GM18508 (cell line): ENCODE results near the gene FLOT2.
"Not testable (repeated sequence)": the region's sequence is repeated elsewhere in the genome, so short reads cannot be mapped to it uniquely, and the experiment has no call there.

Experiments
- ATAC-seq: cut with Tn5 transposase; IDR thresholded peaks from one replicate; pipeline ENCODE4 v1.9.1; 2021; ENCODE audit warnings: moderate number of reproducible peaks; ENCODE audit not compliant: insufficient read depth, unreplicated experiment

FLOT2 gene

GRCh38 chr17:28917029-28917428 lies 19.5 kb upstream of the FLOT2 start:
- no peak for ATAC-seq

GRCh38 chr17:28916302-28916934 lies 18.9 kb upstream of the FLOT2 start:
- ATAC-seq = no peak

- ATAC-seq = no peak
Observed at GRCh38 chr17:28912938-28913333, 15.4 kb upstream of the FLOT2 start.

GRCh38 chr17:28912281-28912937 lies 14.9 kb upstream of the FLOT2 start:
- ATAC-seq = no peak

- ATAC-seq = no peak
Observed at GRCh38 chr17:28911411-28912045, 14.0 kb upstream of the FLOT2 start.

- ATAC-seq = no peak
Observed at GRCh38 chr17:28910534-28910933, 13.0 kb upstream of the FLOT2 start.

- no peak for ATAC-seq
Observed at GRCh38 chr17:28908640-28909167, 11.2 kb upstream of the FLOT2 start.

GRCh38 chr17:28907709-28908475 lies 10.4 kb upstream of the FLOT2 start:
- no peak for ATAC-seq

- ATAC-seq = no peak
Observed at GRCh38 chr17:28906706-28907438, 9.3 kb upstream of the FLOT2 start.

- no peak for ATAC-seq
Observed at GRCh38 chr17:28906276-28906675, 8.7 kb upstream of the FLOT2 start.

GRCh38 chr17:28904800-28905199 lies 7.3 kb upstream of the FLOT2 start:
- no peak for ATAC-seq

GRCh38 chr17:28903546-28903841 lies 6.0 kb upstream of the FLOT2 start:
- ATAC-seq = not testable (repeated sequence)

GRCh38 chr17:28902819-28903545 lies 5.4 kb upstream of the FLOT2 start, which contains the start of gene DHRS13:
TSS of gene DHRS13 (minus strand) at chr17:28903079. CDS start at chr17:28902944, 135 bp downstream.
- ATAC-seq = peak; percentile 63

GRCh38 chr17:28901866-28902818 lies 4.6 kb upstream of the FLOT2 start:
- ATAC-seq = peak; percentile 17

- ATAC-seq = no peak
Observed at GRCh38 chr17:28900986-28901726, 3.6 kb upstream of the FLOT2 start.

GRCh38 chr17:28899212-28899815 lies 1.8 kb upstream of the FLOT2 start:
- no peak for ATAC-seq

GRCh38 chr17:28898527-28898955 lies 1.0 kb upstream of the FLOT2 start:
- no peak for ATAC-seq
